Right forelimb (tissue), 1 donor: Measurements from ENCODE around the gene ST8SIA1.

Experiments
- DNase-seq: peaks from one replicate; pipeline ENCODE4 v3.0.0-alpha.2; 2018

ST8SIA1 gene

DNA sequence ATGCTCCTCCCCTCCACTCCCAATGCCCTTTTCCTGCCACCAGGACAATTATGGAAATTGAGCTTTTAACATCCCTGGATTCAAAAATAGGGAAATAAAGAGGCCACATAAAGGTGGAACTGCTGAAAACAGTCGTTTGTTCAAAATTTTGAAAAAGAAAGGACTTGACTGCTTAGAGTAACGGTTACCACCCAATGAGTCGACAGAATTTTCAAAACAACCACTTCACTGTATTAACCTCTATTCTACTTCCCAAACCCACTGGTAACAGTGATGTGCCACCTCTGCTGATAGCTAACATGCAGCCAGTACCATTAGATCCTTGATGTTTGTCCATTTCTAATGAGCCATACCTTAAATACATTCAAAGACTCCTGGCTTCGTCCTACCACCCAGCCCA is 4.9 kb downstream of the ST8SIA1 start:
- no peak for DNase-seq

DNA sequence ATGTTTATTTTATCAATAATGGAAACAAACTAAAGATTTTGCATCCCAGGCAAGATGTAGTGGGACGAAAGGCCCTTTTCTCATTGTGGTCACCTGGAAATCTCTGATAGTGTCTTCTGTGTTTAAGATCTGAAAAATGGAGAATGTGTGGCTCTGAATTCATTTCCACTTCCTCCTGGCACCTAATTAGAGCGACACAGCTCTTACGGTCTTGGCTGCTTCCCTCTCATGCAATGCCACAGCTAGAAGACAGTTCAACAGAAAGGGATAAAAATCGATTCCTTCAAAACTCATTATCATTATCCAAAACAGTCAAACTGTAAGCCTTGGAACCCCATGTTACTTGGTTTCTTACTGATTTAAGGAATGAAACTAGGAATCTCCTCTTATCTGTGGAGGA is 9.3 kb downstream of the ST8SIA1 start:
- no peak for DNase-seq

- no peak for DNase-seq
Measured at GRCh38 chr12:22322091-22322490, 12.4 kb downstream of the ST8SIA1 start.

DNA sequence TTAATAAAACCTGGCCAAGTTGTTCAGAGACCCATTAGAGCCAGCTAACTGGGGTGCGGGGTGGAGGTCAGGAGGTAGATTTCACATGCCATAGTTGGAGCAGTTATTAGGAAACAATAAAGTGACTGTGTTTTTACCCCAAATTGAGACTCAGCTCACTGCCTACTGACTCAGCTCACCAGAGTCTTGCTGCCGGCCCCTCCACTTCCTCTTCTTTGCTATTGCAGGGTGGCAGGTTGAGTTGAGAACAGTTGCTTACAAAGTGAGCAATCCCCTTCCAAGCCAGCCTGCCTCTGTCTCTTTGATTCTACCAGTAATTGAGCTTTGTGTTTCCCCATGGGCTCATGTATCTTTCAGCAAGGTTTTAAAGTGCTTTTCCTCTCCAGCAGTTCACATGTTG is 12.9 kb downstream of the ST8SIA1 start:
- DNase-seq: no peak

DNA sequence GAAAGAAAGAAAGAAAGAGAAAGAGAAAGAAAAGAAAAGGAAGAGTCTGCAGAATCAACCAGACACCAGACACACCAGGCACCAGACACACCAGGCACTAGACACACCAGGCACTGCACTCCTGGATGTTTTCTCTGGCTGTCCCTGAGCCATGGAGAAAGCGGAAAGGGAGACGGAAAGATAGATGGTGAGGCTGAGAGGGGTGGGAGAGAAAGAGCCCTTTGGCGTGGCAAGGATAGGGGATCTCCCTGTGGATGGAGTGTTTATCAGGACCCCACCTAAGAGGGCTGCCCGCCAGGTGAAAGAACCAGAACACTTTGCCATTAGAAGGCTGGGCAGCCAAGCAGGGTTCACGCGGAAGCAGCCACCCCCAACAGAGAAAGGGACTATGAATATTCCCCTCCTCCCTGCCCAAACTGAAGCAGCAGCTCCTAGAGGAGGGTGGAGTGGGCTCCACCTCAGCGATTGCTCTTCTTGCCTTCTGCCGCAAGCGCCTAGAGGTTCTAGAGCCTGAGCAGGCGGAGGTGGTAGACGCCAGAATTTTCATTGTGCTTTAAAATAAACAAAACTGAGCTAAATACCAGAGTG is 13.4 kb downstream of the ST8SIA1 start:
- DNase-seq: no peak

GRCh38 chr12:22318108-22318737 is 16.3 kb downstream of the ST8SIA1 start:
- DNase-seq: no peak

- DNase-seq: no peak
Measured at GRCh38 chr12:22313963-22314330, 20.6 kb downstream of the ST8SIA1 start.

- no peak for DNase-seq
Measured at GRCh38 chr12:22313286-22313962, 21.1 kb downstream of the ST8SIA1 start.

DNA sequence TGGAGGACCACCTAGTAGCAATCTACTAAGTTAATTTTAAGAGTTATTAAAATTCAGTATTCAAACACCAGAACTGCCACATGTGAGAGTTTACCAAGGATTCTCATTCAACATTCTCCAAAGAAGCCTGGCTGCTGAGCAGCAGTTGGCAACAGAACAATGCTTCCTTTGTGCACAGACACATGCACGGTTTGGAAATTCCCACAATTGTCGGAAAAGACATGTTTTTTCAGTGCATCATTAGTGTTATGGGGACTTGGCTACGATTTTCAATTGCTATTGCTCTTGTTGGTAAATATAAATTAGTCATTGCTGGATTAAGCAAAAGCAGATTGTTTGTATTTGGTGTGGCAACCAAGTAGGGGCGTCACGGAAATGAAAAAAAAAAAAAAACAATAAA is 22.2 kb downstream of the ST8SIA1 start:
- no peak for DNase-seq

GRCh38 chr12:22310709-22311108 is 23.8 kb downstream of the ST8SIA1 start:
- no peak for DNase-seq

GRCh38 chr12:22310275-22310674 is 24.2 kb downstream of the ST8SIA1 start:
- no peak for DNase-seq

DNA sequence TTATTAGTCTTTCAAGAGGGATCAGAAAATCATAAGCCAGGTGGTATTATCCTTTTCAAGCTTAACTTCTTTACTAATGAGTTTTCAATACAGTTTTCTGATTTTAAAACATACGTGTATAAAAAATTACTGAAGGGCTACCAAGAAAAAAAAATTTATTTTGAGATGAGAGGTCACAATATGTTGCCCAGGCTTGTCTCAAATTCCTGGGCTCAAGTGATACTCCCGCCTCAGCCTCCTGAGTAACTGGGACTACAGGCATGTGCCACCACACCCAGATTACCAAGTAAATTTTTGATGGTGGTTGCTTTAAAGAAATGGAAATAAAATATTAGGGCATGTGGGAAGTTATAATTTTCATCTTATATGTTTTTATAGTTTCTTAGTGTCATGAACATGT is 26.7 kb downstream of the ST8SIA1 start:
- DNase-seq: no peak

GRCh38 chr12:22306311-22306710 is 28.2 kb downstream of the ST8SIA1 start:
- no peak for DNase-seq

DNA sequence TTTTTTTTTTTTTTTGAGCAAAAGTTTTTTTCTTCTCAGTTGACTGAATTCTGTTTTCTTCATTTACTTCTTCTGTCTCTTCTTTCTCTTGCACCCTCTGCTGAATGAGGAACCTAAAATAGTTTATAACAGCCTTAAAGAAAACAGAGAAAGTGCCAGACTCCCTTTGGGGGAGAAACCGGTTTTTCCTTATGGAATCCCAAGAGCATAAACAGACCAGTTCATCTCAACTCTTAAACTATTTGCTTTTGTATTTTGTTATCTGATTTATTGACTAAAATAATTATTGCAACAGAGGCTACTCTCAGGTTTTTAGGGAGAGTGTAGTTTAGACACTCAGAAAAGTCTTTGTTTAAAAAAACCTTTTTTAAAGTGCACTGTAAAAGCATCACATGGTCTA is 30.2 kb downstream of the ST8SIA1 start:
- no peak for DNase-seq

GRCh38 chr12:22299294-22299912 is 35.1 kb downstream of the ST8SIA1 start:
- no peak for DNase-seq

GRCh38 chr12:22289250-22289649 is 45.3 kb downstream of the ST8SIA1 start:
- DNase-seq: no peak

- no peak for DNase-seq
Measured at GRCh38 chr12:22287776-22288621, 46.5 kb downstream of the ST8SIA1 start.

DNA sequence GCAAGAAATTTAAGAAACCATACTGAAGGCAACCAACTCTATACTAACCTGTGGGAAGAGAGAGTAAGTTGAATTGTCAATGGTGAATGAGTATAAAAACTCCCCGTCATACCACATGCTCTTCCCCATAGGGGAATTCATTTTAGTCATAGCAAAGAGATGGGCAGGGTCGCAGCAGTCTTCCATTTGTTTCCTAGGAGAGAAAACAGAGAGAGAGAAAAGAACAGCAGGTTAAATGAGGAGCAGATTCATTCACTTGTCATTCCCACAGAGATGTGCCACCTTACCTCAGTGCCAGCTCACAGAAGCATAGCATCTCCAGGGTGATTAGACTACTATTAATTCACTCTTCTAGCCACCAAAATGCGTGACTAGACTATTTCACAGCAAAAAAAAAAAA is 47.4 kb downstream of the ST8SIA1 start:
- DNase-seq: no peak

GRCh38 chr12:22286569-22286968 is 47.9 kb downstream of the ST8SIA1 start:
- DNase-seq: no peak

DNA sequence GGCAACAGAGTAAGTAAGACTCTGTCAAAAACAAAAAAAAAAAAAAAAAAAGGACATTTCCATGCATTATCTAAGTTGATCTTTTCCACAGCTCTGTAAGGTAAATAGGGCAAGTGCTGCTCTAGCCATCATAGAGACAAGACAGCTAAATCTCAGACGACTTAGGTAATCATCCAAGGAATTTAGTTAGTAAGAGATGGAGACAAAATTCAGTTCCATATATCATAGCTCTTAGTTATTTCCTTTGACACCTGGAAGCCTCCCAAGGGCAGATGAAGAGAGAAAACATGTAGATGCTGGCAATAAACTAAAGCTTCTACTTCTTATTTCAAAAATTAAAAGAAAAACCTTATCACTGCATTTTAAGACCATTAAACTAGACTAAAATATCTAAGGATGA is 48.7 kb downstream of the ST8SIA1 start:
- DNase-seq: no peak

DNA sequence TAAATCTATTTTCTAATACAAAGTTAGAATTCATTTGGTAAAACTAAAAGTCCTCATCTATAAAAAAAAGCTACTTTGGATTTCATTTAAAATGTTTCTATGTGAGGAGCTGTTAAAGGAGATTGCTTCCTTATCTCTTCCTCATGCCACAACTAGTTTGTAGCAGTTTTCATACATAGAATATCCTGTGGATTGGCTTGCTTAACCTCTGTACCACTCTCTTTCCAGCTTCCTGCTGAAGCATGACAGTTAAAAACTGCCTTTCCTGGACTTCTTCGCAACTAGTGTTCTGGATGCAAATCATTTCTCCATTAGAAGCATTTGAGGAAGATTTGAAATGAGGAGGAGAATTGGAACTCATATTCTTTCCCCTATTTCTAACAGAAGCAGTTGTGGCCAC is 49.6 kb downstream of the ST8SIA1 start:
- no peak for DNase-seq

DNA sequence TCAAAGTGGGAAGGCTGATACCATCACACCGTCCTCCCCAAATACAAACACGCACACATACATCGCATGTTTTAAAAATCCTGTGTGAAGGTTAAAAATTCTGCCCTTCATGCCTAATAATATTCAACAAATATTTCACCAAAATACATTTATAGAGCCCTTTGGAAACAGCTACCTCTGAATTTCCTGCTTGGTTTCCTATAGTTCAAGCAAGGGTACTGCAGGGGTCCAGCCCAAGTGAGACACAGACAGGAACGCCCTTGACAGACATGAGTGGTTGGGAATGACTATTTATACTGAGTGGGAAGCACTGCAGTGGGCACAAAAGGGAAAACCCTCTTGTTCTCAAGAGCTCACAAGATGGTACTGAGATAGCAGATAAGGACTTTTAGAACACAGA is 51.0 kb downstream of the ST8SIA1 start:
- no peak for DNase-seq

DNA sequence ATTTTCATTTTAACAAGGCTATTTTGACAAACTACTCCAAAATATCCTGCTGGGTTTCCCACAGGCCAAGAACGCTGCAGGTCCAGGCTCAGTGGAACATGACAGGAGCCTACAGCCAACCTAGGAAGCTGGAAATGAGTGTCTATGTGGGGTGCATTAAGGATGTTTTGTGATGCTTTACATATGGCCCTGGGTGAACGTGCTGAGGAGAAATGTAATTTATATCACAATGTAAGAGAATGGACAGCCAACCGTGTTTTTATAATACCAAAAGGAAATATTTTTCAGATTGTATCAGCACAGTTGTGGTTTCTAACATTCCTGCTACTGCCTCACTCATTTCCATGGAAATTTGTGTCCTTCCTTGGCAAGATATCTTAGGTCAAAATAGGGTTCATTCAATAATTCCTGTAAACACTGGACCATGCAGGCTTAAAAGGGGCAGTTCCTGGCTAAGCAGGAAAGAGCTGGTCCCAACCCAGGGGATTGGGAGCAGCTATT is 51.5 kb downstream of the ST8SIA1 start:
- DNase-seq: no peak
